Measurements from ENCODE around the gene INCENP. TPM values are rescaled to one million over a fixed set of nuclear protein-coding genes. Genes with fewer than 3 reads are reported as not detected.

The INCENP gene
- total and polyA plus RNA-seq, 2 of the 13 experiments (the other 11 are each of a cell fraction or from before 2014, with no cell fraction given) = 14.1 to 37.3 TPM

- ATAC-seq = no peak
- H3K79me2 ChIP-seq (ENCODE audit: insufficient read depth, low read length) = no peaks in the 10 kb centered on the region
- intact Hi-C loops (cut with micrococcal nuclease; ENCODE audit: unreplicated experiment) = no loop called here
- no peaks in the 10 kb centered on the region; the same call in 1 of the 2 replicates for H3K9me3 ChIP-seq (ENCODE audit: low read length)
- no peaks in the 10 kb centered on the region for H4K20me1 ChIP-seq (ENCODE audit: insufficient read depth, low read length)
- H3K9ac ChIP-seq (ENCODE audit: insufficient read depth, low read depth, low read length) = no peak overlapping the region
- no TSS peak for BruUV-seq (replicated peaks)
- DNase-seq (ENCODE audit: low spot score) = no peak
- ChIA-PET CTCF (ENCODE audit: low intra/inter-chr PET ratio, low total read pairs) (no interaction called here), POLR2A (no interaction called here)
- no peaks in the 10 kb centered on the region for H3K36me3 ChIP-seq (replicated peaks in 1 of 2; ENCODE audit: control insufficient read depth in 1 of 2, insufficient read depth in 2 of 2, low read length in 2 of 2)
- no peak for FAIRE-seq
- H3K4me1 ChIP-seq (ENCODE audit: insufficient read depth, low read length) = peaks cover 20% of the 10 kb centered on the region
- no peak overlapping the region for H3K4me2 ChIP-seq (ENCODE audit: low read depth, low read length)
- no peak overlapping the region for H2AFZ ChIP-seq (ENCODE audit: low read length)
- no peak overlapping the region for H3K27ac ChIP-seq (ENCODE audit: extremely low read length, insufficient read depth, low read length)
- peaks cover 0 to 6% of the 10 kb centered on the region in 2 experiments; a peak in 2 of 5 replicates for H3K27me3 ChIP-seq (ENCODE audit: control insufficient read depth in 1 of 2, insufficient read depth in 2 of 2, low read length in 2 of 2)
- in situ Hi-C loops (cut with HindIII; ENCODE audit: extremely low pct_ligation_motif_present, low pct_unique_long_range_greater_than_20kb) = no loop called here
- H3K4me3 ChIP-seq (replicated peaks in 1 of 3; ENCODE audit: insufficient read depth in 1 of 3, low read depth in 2 of 3, low read length in 3 of 3) = no peak overlapping the region
- TF ChIP-seq ZNF720 (CRISPR knock-in tag; IDR thresholded peaks at IDR 0.05) = no peak
- no peak for TF ChIP-seq ZNF205 (CRISPR knock-in tag; IDR thresholded peaks at IDR 0.05)
- no peak for TF ChIP-seq ZNF83 (CRISPR knock-in tag; IDR thresholded peaks at IDR 0.05; ENCODE audit: borderline replicate concordance)
- no peak for TF ChIP-seq ZSCAN21 (CRISPR knock-in tag; IDR thresholded peaks at IDR 0.05; ENCODE audit: borderline replicate concordance)
- no peak for TF ChIP-seq HINFP (CRISPR knock-in tag; IDR thresholded peaks at IDR 0.05; ENCODE audit: low read depth)
- TF ChIP-seq SMAD9 (CRISPR knock-in tag; IDR thresholded peaks at IDR 0.05) = no peak
- no peak for TF ChIP-seq KLF11 (CRISPR knock-in tag; IDR thresholded peaks at IDR 0.05)
- no peak for TF ChIP-seq ZNF850 (CRISPR knock-in tag; conservative IDR thresholded peaks at IDR 0.05)
Measured at GRCh38 chr11:62103141-62103540, 20.7 kb upstream of the INCENP start.

GRCh38 chr11:62103986-62104385, 19.8 kb upstream of the INCENP start:
- H3K4me1 ChIP-seq (ENCODE audit: insufficient read depth, low read length) = peaks cover 29% of the 10 kb centered on the region
- CTCF ChIA-PET (ENCODE audit: low intra/inter-chr PET ratio, low total read pairs) = no interaction called here
- H3K27me3 ChIP-seq (ENCODE audit: control insufficient read depth in 1 of 2, insufficient read depth in 2 of 2, low read length in 2 of 2) = peaks cover 0 to 6% of the 10 kb centered on the region in 2 experiments; a peak in 2 of 5 replicates
- in situ Hi-C loops (cut with HindIII; ENCODE audit: extremely low pct_ligation_motif_present, low pct_unique_long_range_greater_than_20kb) (no loop called here), intact Hi-C loops (cut with micrococcal nuclease; ENCODE audit: unreplicated experiment) (no loop called here)
- BruUV-seq (replicated peaks) = no TSS peak
- H3K9ac ChIP-seq (ENCODE audit: insufficient read depth, low read depth, low read length) = no peak overlapping the region
- no peak for FAIRE-seq
- H4K20me1 ChIP-seq (ENCODE audit: insufficient read depth, low read length) = no peaks in the 10 kb centered on the region
- H3K36me3 ChIP-seq (replicated peaks in 1 of 2; ENCODE audit: control insufficient read depth in 1 of 2, insufficient read depth in 2 of 2, low read length in 2 of 2) = no peaks in the 10 kb centered on the region
- TF ChIP-seq TMF1 (CRISPR knock-in tag; IDR thresholded peaks at IDR 0.05; ENCODE audit: low read depth) (no peak), CBX1 (IDR thresholded peaks at IDR 0.05; ENCODE audit: low read depth) (no peak), THYN1 (CRISPR knock-in tag; IDR thresholded peaks at IDR 0.05; ENCODE audit: borderline replicate concordance, low read depth) (no peak), ZNF841 (CRISPR knock-in tag; IDR thresholded peaks at IDR 0.05; ENCODE audit: borderline replicate concordance) (no peak), ZSCAN12 (CRISPR knock-in tag; IDR thresholded peaks at IDR 0.05) (no peak)
- no peak for DNase-seq (ENCODE audit: low spot score)
- H3K4me2 ChIP-seq (ENCODE audit: low read depth, low read length) = no peak overlapping the region
- H3K79me2 ChIP-seq (ENCODE audit: insufficient read depth, low read length) = no peaks in the 10 kb centered on the region
- POLR2A ChIA-PET = no interaction called here
- H3K4me3 ChIP-seq (replicated peaks in 1 of 3; ENCODE audit: insufficient read depth in 1 of 3, low read depth in 2 of 3, low read length in 3 of 3) = no peak overlapping the region
- H2AFZ ChIP-seq (ENCODE audit: low read length) = no peak overlapping the region
- H3K27ac ChIP-seq (ENCODE audit: extremely low read length, insufficient read depth, low read length) = no peak overlapping the region
- 28% methylated on average over 3 of the region's 3 CpGs for WGBS (ENCODE audit: low lambda C conversion rate)
- ATAC-seq = no peak
- H3K9me3 ChIP-seq (ENCODE audit: low read length) = no peaks in the 10 kb centered on the region; the same call in 1 of the 2 replicates

All from HepG2 (cell line).